Stimulated activated CD8-positive, alpha-beta memory T cell treated with anti-CD3 and anti-CD28 coated beads, Interleukin-4, amount 100 ng/mL, for 1 hour (primary cell): Measurements from ENCODE around the gene HHATL.

Experiments used
- DNase-seq, 2 donors: peaks; one replicate each; pipeline ENCODE4 v3.0.0-alpha.2; 2020; ENCODE audit warnings: low read depth in 2 of 2, low spot score in 1 of 2

HHATL gene

GRCh38 chr3:42654331-42655201, 48.0 kb downstream of the HHATL start:
- DNase-seq: no peak

- DNase-seq: no peak
These were observed 48.9 kb downstream of the HHATL start, which contains the start of gene ZBTB47 for GRCh38 chr3:42653560-42654330. Gene ZBTB47 (plus strand): TSS chr3:42653697. CDS start chr3:42658356, 4,659 bp downstream.

GRCh38 chr3:42653303-42653559, 49.4 kb downstream of the HHATL start:
- no peak for DNase-seq

GRCh38 chr3:42652611-42653302, 49.8 kb downstream of the HHATL start:
- DNase-seq: no peak

GRCh38 chr3:42652251-42652610, 50.4 kb downstream of the HHATL start:
- DNase-seq: no peak

GRCh38 chr3:42651248-42652091, 51.1 kb downstream of the HHATL start:
- no peak for DNase-seq

GRCh38 chr3:42649783-42650182, 52.8 kb downstream of the HHATL start:
- no peak for DNase-seq

GRCh38 chr3:42649006-42649405, 53.6 kb downstream of the HHATL start:
- no peak for DNase-seq

GRCh38 chr3:42647821-42648459, 54.7 kb downstream of the HHATL start:
- DNase-seq: no peak
